HPDE6-E6E7 (cell line): ENCODE measurements around the gene WBP4.
A peak's percentile ranks its signal among the peaks of the same experiment; 100 is the strongest.

Experiments used
- DNase-seq: peaks from one replicate; pipeline ENCODE4 v3.0.0; 2011; ENCODE audit warnings: missing footprints; ENCODE audit errors: extremely low spot score

Gene WBP4

DNA sequence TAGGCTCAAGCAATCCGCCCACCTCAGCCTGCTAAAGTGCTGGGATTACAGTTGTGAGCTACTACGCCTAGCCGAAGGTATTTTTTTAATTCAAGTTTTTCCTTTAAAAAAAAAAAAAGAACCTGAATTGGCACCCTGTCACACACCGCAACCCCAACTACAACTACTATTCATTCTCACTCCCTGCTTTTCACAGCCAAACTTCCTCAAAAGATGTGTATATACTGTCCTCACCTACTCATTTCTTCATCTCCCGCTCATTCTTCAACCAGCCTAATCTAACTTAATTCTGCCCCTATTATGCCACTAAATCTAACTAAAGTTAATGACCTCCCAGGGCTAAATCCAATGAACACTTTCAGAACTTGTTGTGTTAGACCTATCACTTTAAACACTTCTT lies 12.7 kb upstream of the WBP4 start:
- DNase-seq, result no peak

GRCh38 chr13:41049480-41050440 lies 11.5 kb upstream of the WBP4 start:
- DNase-seq, result no peak

DNA sequence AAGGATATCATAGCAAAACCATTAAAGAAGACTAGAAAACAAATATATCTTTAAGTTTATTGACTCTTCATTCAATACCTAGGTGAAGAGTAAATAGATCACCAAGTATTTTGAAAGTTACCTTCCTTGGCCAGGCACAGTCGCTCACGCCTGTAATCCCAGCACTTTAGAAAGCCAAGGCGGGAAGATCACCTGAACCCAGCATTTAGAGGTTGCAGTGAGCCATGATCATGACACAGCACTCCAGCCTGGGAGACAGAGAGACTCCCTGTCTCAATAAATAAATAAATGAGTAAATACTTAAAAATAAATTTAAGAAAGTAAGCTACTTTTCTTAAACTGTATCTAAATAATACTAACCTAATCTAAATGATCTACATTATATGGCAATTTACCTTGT lies 8.9 kb upstream of the WBP4 start:
- DNase-seq, result no peak

DNA sequence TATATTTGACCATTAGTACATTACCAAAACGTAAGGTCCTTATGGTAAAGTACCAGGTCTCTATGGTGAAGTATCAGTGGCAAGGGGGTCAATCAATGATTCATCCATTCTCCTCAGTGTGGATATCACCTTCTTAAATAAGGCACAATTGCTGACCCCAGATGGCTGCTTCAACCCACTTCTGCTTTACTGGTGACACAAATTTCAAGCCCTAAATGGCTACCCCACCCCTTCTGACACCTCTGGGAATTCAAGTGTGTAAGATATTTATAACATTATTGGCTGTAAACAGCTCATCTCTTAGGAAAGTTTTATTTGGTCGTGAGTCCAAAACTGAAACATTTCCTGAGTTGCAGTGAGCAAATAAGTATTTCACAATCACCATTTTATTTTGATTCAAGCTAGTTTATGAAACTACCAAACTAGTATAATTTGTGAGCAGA lies 7.9 kb upstream of the WBP4 start:
- DNase-seq, result no peak

DNA sequence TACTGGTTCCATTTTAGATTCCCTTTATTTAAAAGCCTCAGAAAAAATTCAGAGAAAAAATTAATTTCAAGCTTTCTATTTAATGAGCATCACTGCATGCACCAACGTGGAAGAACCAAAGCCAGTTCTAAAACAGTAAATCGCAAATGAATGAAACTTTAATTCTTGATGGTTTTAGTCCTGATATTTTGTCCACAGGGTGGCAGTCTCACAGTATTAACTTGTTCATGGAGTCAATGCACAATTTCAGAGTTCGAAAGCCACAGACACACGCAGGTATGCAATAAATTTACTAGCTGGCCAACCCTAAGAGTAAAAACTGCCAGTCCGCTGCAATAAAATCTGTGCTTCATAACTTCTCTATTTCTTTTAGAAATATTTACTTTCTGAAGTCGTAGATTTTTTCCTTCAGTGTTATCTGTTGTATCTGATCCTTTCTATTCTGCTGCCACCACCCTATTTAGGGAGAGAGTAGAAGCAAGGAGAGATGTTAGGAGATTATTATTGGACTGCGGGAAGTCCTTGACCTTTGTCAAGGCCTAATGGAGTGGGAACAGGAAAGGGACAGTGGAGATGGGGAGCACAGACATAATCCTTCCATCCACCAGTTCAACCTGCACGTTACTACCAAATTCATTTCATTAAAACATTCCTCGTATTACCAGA lies 7.0 kb upstream of the WBP4 start:
- DNase-seq, result no peak

DNA sequence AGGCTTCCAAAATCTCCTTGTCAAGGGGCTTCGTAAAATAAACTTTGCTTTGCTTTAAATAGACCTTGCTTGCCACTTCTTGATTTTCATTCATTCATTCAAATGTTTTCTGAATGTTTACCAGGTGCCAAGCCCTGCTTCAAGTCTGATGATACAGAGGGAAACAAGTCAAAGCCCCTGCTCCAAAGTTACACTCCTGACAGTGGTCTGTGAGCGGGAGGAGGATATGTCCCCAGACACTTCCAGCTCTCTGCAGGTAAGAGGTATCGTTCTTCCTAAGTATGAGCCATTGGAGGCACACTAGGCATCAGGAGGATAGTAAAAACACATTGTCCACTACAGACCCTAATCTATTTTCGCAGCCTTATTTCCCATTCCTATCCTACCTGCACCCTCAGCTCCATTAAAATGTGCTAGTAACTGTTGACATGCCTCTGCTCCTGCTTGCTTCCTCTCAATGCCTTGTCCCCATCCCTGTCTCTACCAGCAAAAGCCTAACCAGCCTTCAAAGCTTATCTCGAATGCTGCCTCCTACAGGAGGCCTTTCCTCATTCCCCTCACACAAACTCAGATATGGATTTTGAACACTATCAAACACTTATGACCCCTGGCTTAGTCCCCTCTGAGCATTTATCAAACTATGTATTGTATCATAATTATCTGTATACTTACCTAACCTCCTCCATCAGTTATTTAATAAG lies 6.2 kb upstream of the WBP4 start:
- no peak for DNase-seq

DNA sequence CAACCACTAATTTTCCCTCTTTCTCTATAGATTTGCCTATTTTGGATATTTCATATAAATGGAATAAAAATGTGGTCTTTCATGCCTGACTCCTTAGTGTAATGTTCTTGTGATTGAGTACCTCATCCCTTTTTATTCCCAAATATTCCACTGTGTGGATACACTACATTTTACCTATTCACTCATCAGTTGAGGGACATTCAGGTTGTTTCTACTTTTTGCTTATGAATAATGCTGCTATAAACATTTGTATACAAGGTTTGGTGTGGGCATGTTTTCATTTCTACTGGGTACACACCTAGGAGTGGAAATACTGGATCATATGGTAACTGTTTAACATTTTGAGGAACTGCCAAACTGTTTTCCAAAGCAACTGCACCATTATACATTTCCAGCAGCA lies 5.1 kb upstream of the WBP4 start:
- DNase-seq, result no peak

GRCh38 chr13:41056826-41057711 lies 4.2 kb upstream of the WBP4 start:
- DNase-seq, result no peak

GRCh38 chr13:41058295-41059070 lies 2.8 kb upstream of the WBP4 start:
- DNase-seq, result no peak

GRCh38 chr13:41059456-41060081 lies 1.7 kb upstream of the WBP4 start:
- no peak for DNase-seq

GRCh38 chr13:41060082-41060723 lies 1.1 kb upstream of the WBP4 start:
- DNase-seq, result no peak

DNA sequence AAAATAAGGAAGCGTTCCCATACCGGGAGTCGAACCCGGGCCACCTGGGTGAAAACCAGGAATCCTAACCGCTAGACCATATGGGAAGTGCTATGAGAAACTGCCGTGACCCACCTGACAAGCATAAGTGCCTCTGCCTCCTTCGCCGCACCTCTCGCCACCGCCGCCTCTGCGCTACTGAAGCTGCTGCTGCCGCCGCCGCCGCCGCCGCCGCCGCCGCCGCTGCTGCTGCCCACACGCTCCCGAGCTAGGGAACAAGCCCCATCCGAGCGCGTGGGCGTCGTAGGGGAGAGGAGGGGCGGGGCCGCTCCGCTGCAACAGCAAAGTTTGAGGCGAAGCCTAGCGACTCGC lies 610 bp upstream of the WBP4 start:
- no peak for DNase-seq

DNA sequence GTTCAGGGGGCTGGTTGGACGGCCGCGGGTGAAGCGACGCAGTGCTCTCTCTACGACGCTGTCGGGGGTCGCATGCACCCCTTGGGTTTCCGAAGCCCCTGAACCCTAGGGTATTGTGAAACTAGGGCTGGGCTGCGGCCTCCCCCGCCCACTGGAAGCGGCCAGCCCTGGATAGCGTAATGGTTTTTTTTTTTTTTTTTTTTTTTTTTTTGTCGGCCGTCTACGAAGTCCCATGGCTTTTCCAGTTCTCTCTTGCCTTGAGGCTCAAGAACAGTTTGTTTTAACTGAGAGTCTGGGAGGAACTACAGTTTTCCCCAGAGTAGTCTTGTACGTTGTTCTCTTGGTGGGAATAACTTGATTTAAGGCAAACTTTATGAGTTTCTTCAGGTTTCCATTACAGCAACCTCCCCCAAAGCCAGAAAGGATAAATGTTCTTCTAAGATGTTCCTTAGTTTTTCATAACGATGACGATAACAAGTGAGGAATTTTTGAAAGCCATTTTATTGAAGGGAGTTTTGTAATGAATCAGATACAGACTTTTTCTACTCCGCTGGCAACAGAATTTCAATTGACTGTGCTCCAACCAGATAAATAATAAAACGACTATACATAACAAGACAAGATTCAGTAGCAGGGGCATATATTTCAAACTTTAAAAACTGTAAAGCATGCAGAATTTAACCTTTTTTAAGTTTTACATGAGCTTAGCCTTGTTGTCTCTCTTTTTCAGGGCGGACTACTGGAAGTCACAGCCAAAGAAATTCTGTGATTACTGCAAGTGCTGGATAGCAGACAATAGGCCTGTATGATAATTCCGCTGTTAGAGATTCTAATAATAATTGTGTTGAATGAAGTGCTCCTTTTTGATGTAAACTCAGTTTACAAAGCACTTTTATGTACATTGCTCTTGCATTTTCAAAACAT lies 867 bp downstream of the WBP4 start:
- DNase-seq, result peak; percentile 16

DNA sequence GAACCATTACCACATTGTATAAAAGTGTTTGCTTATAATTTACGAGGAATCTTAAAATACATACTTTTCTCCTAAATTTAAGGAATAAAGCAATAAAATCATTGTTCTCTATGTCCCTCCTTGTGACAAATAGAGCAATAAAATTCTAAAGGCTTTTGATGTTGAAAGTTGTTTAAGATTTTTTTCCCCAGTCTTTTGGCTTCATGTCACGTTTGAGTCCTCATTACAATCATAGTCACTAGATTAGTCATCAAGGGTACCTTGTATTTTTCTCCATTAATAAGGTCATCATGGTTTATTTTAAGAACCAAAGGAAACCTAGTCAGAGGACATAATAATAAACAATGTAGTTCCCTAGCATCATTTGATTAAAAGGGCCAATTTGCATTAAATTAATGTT lies 3.2 kb downstream of the WBP4 start:
- no peak for DNase-seq

- DNase-seq, result no peak
Measured at GRCh38 chr13:41065078-41065477, 3.8 kb downstream of the WBP4 start.

- DNase-seq, result no peak
Measured at GRCh38 chr13:41074523-41074922, 13.2 kb downstream of the WBP4 start.

GRCh38 chr13:41075034-41075433 lies 13.7 kb downstream of the WBP4 start:
- DNase-seq, result no peak

- no peak for DNase-seq
Measured at GRCh38 chr13:41075485-41075884, 14.2 kb downstream of the WBP4 start.

GRCh38 chr13:41077475-41077874 lies 16.2 kb downstream of the WBP4 start:
- no peak for DNase-seq
